Pancreas (tissue), 10 donors: ENCODE data around the gene MEF2C. TPM values are rescaled to one million over a fixed set of nuclear protein-coding genes. Genes with fewer than 3 reads are reported as not detected.

Experiments used
- ATAC-seq, 4 donors: fragments of 200-7000 bp; cut with Tn5 transposase; one replicate each; pipeline versions ENCODE4 v1.8.0 to v1.9.1; 2020; ENCODE audit warnings: mild to moderate bottlenecking in 4 of 4, moderate library complexity in 4 of 4
- DNase-seq, 6 donors: peaks; one replicate each; pipeline ENCODE4 v3.0.0-alpha.2; 2020
- FAIRE-seq: peaks from 2 replicates; lab custom pipeline; 2012; peaks lifted over from hg19 to GRCh38; lab: Jason Lieb, UNC
- H3K27ac ChIP-seq, 4 donors: fragments of 200-600 bp; sonication (generic); 1 replicate in 3 of 4; 2 replicates in 1 of 4; pipeline versions ENCODE4 v1.5.0 to v1.8.0; 2020
- H3K27me3 ChIP-seq, 4 donors: fragments of 200-600 bp; one replicate each; pipeline ENCODE4 v1.8.0; 2021
- H3K36me3 ChIP-seq, 3 donors: fragments of 200-600 bp; sonication (generic) in 1 of 3; one replicate each; pipeline versions ENCODE4 v1.5.0 to v1.8.0; 2020 to 2021
- H3K4me1 ChIP-seq, 3 donors: fragments of 200-600 bp; one replicate each; pipeline ENCODE4 v1.8.0; 2021
- H3K4me3 ChIP-seq, 4 donors: fragments of 200-600 bp; sonication (generic) in 2 of 4; one replicate each; pipeline versions ENCODE4 v1.5.0 to v1.8.0; 2020 to 2021
- H3K9me3 ChIP-seq, 4 donors: fragments of 200-600 bp; one replicate each; pipeline ENCODE4 v1.8.0; 2021
- CTCF ChIP-seq, 4 donors: fragments of 200-600 bp; sonication (generic) in 3 of 4; IDR thresholded peaks; one replicate each; pipeline versions ENCODE4 v1.5.0 to v1.8.0; 2021; ENCODE audit warnings: antibody characterized with exemption in 4 of 4
- WGBS, 2 donors: extraction: QIAGEN DNeasy Blood & Tissue Kit; methylation state at CpG; one replicate each; pipeline ENCODE4 v1.1.7; 2013; 5-methylcytosine and 5-hydroxymethylcytosine counted together
- intact Hi-C, 3 donors: fragments of 100-400 bp; cut with DNase I; formaldehyde crosslinking; loops; one replicate each; pipeline versions ENCODE4 v1.11.1 to v1.14.2; 2022
- polyA plus RNA-seq, 2 donors: library from polyadenylated mRNA; stranded (reverse); fragments of 200-250 nt; gene quantifications; one replicate each; pipeline ENCODE4 v1.2.3, GENCODE V29; 2013
- total RNA-seq, 6 donors: library from RNA; stranded (reverse); fragmentation: NEBNext Ultra II Directional in 4 of 6; extraction: Animal tissue kit (Norgen Biotek cat#: 25700) in 4 of 6; gene quantifications; one replicate each; pipeline versions ENCODE4 v1.2.1 to v1.2.4, GENCODE V29; 2021 to 2023
- donor health status: healthy with polysubstance abuse.
- donor health status: DM: no; HTN: no; CAD: no; lungs with moderate emphysema.
- donor health status: DM: no; HTN: no; CAD: no.
- donor health status: control.
- donor health status: control.
- donor health status: Bipolar disorder and iron deficiency.
- donor health status: DM: yes; HTN: yes; CAD: no.
- donor health status: DM: no; HTN: no; CAD: no.
- donor health status: DM: no; HTN: no; CAD: no.
- donor health status: DM: yes; HTN: yes; CAD: no.

The MEF2C gene
- total and polyA plus RNA-seq, 8 donors, result 1.5 to 19.9 (median 4.8) TPM

DNA sequence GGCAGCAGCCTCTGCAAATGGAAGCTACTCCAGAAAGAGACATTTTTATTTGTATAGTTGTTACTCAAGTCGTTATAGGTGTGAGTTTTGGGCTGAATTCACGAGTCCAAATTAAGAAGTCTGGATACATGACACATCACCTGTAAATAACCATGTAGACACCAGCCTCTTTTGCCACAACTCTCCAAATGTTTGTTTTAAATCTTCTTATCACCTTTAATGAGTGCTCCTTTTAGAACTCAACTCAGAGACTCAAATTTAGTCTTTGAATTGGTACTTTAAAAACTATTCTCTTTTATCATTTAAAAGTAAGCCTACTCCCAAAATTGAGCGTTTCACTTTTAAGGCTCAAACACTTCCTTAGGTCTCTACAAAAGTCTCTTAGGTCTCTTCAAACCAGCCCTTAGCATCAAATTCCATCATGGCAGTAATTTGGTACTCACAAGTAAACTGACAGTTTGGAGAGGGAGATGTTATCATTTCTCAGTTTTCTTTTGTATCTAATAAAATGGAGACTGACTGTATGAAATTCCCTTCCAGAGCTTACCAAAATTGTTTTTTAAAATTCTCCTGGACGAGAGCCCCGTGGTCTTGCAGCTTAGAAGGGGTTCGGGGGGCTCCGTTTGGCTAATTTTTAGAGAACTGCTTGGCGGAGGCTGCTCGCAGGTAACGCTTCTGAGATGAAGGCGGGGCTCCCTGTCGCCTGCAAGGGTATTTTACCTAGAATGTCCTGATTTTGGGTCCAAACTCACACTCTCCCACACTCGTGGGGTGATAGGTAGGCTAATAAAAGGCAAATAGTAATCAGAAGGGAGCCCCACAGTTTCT, 194.6 kb downstream of the MEF2C start:
- Histone ChIP-seq H3K27me3 (peaks cover 5 to 85% (median 31%) of the 10 kb centered on the region in 4 donors), H3K36me3 (no peaks in the 10 kb centered on the region), H3K27ac (no peak overlapping the region), H3K9me3 (no peaks in the 10 kb centered on the region), H3K4me3 (no peak overlapping the region), H3K4me1 (peaks cover 0 to 13% (median 0%) of the 10 kb centered on the region in 3 donors)
- DNase-seq (no peak), ATAC-seq (no peak), FAIRE-seq (no peak)
- no peak for TF ChIP-seq CTCF (IDR thresholded peaks at IDR 0.05)
- intact Hi-C loops, result loop anchor here in 1 of 3 donors (10.0 kb wide), 1 partner anchor 914 kb away; no protein-coding TSS in a partner anchor
- 10 to 11% methylated on average over 13 of the region's 13 CpGs for WGBS, 2 donors

DNA sequence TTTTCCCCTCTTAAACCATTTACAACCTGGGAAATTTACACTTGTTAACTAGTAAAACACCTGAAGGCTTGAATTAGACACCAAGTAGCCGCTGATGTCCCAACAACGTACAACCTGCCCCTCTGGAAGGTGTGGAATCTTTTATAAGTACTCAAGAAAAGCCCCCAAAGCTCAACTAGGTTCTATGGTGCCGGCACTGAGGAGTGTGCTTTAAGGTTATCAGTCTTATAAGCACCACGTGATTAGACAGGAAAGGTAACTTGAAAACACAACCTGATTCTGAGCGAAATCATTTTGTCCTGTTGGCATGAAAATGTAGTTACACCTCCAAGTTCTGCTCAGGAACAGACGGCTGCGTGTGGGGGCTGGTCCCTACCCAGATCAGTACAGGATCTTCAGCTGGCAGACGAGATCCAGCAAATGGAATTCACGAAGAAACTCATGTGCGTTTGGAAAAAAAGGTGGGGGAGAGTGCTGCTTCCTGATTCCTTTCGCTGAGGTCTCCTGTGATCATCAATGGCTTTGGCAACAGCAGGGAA, 195.5 kb downstream of the MEF2C start:
- no peak for ATAC-seq
- WGBS, 2 donors, result 6% methylated on average over 11 of the region's 11 CpGs
- TF ChIP-seq CTCF (IDR thresholded peaks at IDR 0.05), result no peak
- Histone ChIP-seq H3K9me3 (no peaks in the 10 kb centered on the region), H3K27me3 (peaks cover 5 to 81% (median 28%) of the 10 kb centered on the region in 4 donors), H3K36me3 (no peaks in the 10 kb centered on the region), H3K4me1 (peaks cover 0 to 11% (median 0%) of the 10 kb centered on the region in 3 donors), H3K27ac (no peak overlapping the region), H3K4me3 (no peak overlapping the region)
- no peak for DNase-seq
- no peak for FAIRE-seq
- intact Hi-C loops, result loop anchor here in 1 of 3 donors (10.0 kb wide), 1 partner anchor 913 kb away; no protein-coding TSS in a partner anchor

GRCh38 chr5:88686726-88687125, 196.3 kb downstream of the MEF2C start:
- H3K27me3 ChIP-seq, result peaks cover 5 to 81% (median 27%) of the 10 kb centered on the region in 4 donors
- TF ChIP-seq CTCF (IDR thresholded peaks at IDR 0.05), result no peak
- DNase-seq, result no peak
- H3K27ac ChIP-seq, result no peak overlapping the region
- no peak for FAIRE-seq
- no peaks in the 10 kb centered on the region for H3K36me3 ChIP-seq
- intact Hi-C loops, result loop anchor here in 1 of 3 donors (10.0 kb wide), 1 partner anchor 912 kb away; no protein-coding TSS in a partner anchor
- H3K4me1 ChIP-seq, result peaks cover 0 to 4% (median 0%) of the 10 kb centered on the region in 3 donors
- ATAC-seq, result no peak
- H3K4me3 ChIP-seq, result no peak overlapping the region
- H3K9me3 ChIP-seq, result no peaks in the 10 kb centered on the region
- 6 to 8% methylated on average over 15 of the region's 15 CpGs for WGBS, 2 donors

DNA sequence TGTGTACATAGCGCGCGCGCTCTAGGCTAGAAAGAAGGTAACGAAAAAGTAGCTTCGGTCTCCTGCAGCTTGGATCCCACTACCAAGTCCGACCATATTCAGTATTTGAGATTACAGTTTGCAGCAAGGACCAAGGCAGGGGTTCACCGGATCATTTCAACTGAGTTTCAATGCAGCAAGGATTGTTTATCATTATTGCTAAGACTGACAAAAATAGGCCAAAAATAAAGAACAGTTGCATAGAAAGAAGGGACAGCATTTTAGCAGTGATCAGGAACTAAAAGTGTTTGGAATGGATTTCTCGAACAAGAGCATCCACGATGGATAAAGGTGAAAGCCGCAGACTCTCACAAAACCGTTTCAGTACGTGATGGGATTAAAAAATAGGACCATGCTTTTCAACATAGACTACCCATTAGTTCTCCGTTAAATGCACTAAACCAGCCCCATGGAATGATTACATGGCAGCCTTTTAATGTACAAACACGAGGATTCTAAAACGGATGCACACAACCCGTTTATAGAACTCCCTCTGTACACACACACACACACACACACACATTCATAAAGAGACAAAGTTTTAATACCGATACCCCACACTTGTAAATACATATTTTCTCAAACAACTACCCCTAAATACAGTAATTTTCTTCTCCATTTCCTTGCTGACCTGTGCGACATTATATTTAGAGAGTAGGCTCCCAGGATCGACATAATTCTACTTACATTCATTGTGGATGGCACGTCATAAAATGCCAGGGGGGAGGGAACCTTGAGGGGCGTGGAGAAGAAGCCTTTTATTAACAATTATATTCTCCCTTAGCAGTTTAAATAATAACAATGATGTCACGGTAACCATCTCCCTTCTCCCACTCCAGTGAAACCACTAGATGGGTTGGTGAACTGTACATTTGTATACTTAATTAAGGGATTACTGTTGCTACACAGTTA, 197.1 kb downstream of the MEF2C start:
- peaks cover 0 to 4% (median 0%) of the 10 kb centered on the region in 3 donors for H3K4me1 ChIP-seq
- TF ChIP-seq CTCF (IDR thresholded peaks at IDR 0.05), result no peak
- no peak for ATAC-seq
- peaks cover 8 to 82% (median 29%) of the 10 kb centered on the region in 4 donors for H3K27me3 ChIP-seq
- H3K36me3 ChIP-seq, result no peaks in the 10 kb centered on the region
- no peak for DNase-seq
- no peaks in the 10 kb centered on the region for H3K9me3 ChIP-seq
- H3K27ac ChIP-seq, result no peak overlapping the region
- intact Hi-C loops, result loop anchor here in 1 of 3 donors (10.0 kb wide), 1 partner anchor 911 kb away; no protein-coding TSS in a partner anchor
- H3K4me3 ChIP-seq, result no peak overlapping the region
- WGBS, 2 donors, result 7% methylated on average over 23 of the region's 23 CpGs
- no peak for FAIRE-seq
